NCI-H460 (cell line): Measurements from ENCODE around the gene BMPR1A. TPM values are rescaled to one million over a fixed set of nuclear protein-coding genes. Genes with fewer than 3 reads are reported as not detected.

Experiments
- DNase-seq: peaks from one replicate; pipeline ENCODE4 v3.0.0-alpha.2; 2016; ENCODE audit warnings: low read depth; ENCODE audit errors: extremely low read depth
- polyA plus RNA-seq: library from polyadenylated mRNA; depleted of rRNA; stranded (reverse); fragments of >200 nt; gene quantifications from 2 replicates; pipeline ENCODE4 v1.2.3, GENCODE V29; 2014; cell fraction: nucleus; rRNA removed
- total RNA-seq: library from RNA; depleted of rRNA; stranded (reverse); fragments of >200 nt; shearing (Covaris generic); gene quantifications from 2 replicates; pipeline ENCODE4 v1.2.3, GENCODE V29; 2014; rRNA removed

BMPR1A gene
- 28.6 and 31.6 TPM in 2 replicates for total RNA-seq
- 11.7 and 16.8 TPM in 2 replicates for polyA plus RNA-seq

DNA sequence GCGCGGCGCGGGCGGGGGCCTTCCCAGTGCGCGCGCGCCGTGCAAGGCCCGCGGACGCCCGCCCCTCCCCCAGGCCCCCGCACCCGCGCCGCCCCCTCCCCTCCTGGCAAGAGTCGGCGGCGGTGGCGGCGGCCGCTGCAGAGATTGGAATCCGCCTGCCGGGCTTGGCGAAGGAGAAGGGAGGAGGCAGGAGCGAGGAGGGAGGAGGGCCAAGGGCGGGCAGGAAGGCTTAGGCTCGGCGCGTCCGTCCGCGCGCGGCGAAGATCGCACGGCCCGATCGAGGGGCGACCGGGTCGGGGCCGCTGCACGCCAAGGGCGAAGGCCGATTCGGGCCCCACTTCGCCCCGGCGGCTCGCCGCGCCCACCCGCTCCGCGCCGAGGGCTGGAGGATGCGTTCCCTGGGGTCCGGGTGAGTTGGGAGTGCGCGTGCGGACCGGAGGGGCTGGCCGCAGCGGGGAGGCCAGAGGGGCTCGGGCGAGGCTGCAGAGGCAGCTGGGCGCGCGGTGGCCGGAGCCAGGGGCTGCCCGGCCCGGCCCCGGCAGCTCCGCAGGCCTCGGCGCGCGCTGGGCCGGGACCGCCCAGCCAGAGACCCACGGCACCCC lies at the start of gene BMPR1A:
TSS of gene BMPR1A (plus strand) at position 109 of the 602 bp plus-strand sequence. CDS start 119,400 bp downstream, outside the sequence.
- DNase-seq: peak; percentile 88

DNA sequence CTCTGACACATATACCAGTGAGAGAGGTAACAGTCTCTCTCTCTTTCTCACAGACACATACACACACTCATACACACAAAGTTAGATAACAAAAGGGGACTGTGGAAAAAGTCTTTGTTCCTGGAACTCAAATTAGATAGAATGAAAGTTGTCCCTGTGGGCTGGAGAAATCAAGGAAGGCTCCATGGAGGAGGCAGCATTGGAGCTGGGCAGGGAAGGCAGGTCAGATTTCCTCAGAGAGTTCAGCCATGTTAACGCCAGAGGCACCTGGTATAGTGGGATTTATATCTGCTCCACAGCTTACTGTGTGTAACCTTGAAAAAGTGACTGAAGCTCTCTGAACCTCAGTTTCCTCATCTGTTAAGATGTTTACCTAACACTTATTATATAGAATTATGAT lies 49.4 kb upstream of the BMPR1A start:
- no peak for DNase-seq

DNA sequence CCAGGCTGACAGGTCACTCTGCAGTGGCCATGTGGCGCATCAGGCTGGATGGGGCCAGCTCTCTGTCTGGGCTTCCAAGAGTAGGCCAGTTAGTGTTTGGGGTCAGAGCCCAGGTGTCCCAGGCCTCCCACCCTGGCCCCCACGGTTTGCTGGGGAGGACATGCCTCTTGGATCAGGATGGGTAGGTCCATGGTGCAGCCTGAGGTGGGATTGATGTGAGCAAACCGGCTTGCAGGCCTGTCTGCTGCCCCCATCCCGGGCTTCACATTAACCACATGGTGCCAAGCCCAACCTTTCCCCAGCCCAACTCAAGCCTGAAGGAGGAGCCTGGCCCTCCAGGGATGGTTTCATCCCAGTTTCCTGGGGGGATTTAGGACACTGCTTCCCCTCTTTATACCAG lies 48.9 kb upstream of the BMPR1A start:
- no peak for DNase-seq

DNA sequence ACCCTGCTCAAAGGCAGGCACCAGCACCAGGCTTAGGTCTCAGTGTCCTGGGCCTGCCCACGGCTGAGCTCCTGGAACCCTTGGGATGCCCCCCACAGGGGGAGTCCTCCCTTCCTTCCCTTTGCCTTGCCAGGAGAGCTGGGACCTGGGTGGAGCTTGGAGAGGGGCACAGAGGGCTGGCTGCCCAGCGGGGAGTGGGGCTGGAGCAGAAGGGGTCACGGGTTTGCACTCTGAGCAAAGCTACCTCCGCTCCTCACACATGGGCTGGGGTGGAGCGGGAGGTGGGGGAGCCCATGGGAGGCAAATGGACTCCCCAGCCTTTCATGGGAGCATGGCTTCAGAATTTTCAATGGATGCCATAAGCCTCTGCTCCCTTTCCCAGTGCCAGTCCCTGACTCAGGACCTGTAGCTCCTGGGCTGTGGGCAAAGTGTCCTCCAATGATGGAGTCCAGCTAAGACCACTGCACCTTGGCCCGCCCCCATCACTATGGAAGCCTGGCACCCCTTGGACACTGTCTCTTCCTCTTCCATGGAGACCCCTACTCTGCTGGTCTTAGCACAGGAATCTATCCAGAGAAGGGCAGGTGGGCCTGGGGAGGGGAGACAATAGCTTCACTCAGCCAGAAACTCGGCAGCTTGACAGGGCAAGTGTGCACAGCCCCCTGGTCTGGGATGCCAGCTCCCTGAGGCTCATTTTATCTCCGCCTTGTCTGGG lies 48.2 kb upstream of the BMPR1A start:
- no peak for DNase-seq

DNA sequence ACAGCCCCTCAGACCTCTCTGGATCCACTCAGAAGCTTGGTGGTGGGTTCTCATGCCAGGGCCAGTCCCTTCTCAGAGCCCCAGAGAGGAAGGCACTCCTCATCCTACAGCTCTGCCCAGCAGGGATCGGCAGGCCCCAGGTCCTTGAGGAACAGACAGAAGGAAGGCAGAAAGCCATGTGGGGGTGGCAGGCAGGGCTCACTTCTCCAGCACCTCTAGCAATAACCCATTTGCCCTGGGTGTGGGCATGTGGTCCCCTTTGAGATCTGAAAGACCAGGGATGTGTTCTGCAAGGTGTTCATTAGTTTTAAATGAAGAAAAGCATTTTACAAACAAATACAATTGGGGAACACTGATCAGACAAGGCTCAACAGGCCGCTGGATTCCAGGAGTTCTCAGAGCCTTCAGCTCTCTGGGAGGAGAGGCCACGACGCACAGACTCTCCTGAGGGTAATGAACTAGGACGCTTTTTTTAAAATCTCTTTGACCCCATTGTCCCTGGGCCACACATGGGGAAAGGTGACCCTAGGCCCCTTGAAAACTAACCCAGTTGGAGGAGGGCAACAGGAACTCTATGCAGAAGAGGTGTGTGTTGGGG lies 47.5 kb upstream of the BMPR1A start:
- no peak for DNase-seq

GRCh38 chr10:86709396-86710185 lies 46.8 kb upstream of the BMPR1A start:
- no peak for DNase-seq

DNA sequence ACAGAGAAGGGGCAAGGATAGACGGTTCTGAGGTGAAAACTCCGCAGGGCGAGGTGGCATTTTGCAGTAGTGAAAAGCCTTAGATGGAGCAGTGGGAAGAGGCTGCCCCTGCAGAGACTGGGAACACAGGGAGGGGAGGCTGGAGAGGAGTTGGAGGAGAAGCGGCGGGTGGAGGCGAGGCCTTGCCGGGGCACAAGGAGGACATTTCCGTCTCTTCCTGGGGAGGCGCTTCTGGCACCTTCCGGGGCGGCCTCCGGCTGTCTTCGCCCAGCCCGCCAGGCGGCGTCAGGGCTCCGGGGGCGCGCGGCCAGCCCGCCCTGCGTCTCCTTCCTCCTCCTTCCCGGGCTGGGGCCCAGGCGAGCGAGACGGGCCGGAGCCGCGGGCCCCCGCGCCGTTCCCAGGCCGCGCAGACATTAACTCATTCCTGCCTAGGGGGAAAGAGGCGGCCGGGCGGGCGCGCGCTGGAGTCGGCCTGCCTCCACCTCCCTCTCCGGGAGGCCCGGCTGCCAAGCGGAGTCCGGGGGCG lies 45.4 kb upstream of the BMPR1A start:
- DNase-seq: peak; percentile 85

- peak; percentile 15 for DNase-seq
Observed at GRCh38 chr10:86711513-86712316, 44.7 kb upstream of the BMPR1A start.

DNA sequence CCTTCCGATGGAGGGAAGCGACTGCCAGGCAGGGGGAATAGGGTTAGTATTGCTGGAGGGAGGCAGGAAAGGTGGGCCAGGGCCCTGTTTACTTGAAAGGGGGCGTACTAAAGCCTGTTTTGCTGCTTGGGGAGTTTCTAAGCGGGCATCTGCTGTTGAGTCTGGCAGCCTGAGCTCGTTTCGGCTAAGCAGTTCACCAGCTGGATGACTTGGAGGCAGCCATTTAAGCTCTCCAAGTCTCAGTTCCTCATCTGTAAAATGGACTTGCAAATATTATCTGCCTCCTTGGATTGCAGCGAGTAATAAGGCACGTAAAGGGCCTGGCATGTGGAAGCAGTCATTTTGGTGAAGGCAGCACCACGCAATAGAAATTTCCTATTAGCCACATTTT lies 44.1 kb upstream of the BMPR1A start:
- no peak for DNase-seq

DNA sequence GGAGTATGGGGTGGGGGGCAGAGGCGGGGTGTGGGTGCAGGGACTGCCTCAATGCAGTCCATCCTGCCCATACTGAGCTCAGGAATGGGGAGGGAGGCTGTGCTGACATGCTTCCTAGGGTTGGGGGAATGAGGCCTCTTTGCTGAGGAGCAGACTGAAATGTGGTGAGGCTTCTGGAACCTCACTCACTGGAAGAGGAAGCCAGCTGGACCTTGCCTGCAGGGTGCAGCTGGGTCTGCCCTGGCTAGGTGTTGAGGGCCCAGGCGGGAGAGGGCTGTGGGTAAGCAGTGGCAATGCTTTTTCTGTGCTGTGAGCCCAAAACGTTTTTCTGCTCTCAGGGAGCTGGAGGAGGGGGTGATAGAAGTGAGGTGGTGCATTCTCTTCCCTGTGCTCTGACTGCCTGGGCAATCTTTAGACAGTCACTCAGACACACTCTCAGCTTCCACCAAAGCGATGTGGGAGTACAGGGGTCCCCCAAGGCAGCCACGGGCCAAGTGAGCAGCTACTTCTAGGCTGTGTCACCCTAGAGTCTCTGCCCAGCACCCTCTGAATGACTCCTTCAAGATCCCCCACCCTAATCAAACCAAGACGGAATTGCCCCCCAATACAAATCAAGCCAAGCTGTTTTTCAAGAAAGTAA lies 41.1 kb upstream of the BMPR1A start:
- no peak for DNase-seq

GRCh38 chr10:86715836-86716235 lies 40.6 kb upstream of the BMPR1A start:
- no peak for DNase-seq

- DNase-seq: no peak
Observed at GRCh38 chr10:86716466-86716865, 40.0 kb upstream of the BMPR1A start.

DNA sequence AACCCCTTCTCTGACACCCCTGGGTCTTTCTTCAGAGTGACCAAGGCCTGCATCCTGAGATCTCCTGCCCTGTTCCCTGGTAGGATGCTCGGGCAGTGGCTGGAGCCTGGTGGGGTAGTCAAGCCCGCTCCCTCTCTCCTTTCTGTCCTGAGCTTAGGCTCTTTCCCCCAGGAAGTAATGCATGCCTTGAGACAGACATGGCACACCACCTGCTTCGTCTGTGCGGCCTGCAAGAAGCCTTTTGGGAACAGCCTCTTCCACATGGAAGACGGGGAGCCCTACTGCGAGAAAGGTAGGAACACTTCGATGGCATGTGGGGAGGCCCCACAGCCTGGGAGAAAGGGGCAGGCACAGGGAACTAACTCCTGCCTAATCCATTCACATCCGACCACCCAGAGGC lies 37.9 kb upstream of the BMPR1A start:
- DNase-seq: no peak

DNA sequence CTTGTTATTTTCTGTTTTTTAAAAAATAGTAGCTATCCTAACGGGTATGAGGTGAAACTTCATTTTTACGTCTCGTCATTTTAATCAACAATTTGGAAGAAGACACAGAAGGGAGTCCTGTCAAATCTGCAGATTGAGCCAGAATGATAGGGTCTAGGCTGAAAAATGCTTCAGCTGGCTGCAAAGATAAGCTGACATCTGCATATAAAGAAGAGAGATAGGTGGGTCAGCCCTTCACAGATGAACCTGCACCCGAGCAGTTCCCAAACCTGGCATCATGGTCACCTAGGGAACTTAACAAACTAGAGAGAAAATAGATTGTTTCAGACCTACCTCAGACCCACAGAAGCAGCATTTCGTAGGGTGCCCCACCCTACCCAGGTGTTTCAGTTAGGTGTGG lies 35.2 kb upstream of the BMPR1A start:
- no peak for DNase-seq

DNA sequence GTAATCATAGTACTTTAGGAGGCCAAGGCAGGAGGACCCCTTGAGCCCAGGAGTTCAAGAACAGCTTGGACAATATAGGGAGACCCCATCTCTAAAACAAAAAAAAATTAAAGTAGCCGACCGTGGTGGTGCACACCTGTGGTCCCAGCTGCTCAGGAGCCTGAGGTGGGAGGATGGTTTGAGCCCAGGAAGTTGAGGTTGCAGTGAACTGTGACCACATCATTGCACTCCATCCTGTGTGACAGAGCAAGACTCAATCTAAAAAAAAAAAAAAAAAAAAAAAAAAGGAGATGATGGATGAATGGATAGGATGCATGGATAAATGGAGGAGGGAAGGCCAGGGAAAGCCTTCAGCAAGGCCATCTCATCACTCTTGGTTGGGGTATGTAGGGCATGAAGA lies 33.4 kb upstream of the BMPR1A start:
- DNase-seq: no peak

GRCh38 chr10:86724445-86724844 lies 32.0 kb upstream of the BMPR1A start:
- no peak for DNase-seq

DNA sequence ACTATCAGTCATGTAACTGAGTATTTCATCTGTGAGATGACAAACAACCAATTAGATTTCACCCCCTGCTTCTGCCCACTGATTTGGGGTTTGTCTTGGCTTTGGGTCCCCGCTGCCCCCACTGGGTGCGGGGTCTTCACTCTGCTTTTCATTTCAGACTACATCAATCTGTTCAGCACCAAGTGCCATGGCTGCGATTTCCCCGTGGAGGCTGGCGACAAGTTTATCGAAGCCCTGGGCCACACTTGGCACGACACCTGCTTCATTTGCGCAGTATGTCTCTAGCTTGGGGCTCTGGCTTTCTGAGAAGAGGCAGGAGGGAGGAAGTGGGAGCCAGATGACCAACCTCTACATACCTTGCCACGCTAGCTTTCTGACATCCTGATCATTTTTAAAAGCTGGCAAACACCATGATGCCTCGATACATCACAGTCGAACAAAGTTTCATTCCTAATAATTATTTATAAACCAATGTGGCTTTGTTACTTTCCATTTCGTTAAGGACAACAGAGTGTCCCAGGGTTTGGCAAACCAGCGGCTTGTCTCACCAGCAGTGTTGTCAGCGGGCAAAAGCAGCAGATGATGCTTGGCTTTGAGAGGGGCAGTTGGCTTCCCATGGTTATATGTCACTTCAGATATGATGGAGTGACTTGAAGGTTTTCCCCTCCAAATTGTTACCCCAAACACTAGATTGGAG lies 30.3 kb upstream of the BMPR1A start:
- no peak for DNase-seq

- no peak for DNase-seq
Observed at GRCh38 chr10:86726677-86726999, 29.8 kb upstream of the BMPR1A start.

- DNase-seq: no peak
Observed at GRCh38 chr10:86727470-86727869, 28.9 kb upstream of the BMPR1A start.
